Activated CD4-positive, alpha-beta T cell treated with anti-CD3 and anti-CD28 coated beads, Interleukin-2, amount 50 U/mL, for 4 hours (primary cell): ENCODE measurements around the gene GALNS.

Experiments
- DNase-seq, 2 experiments: peaks; one replicate each; pipeline ENCODE4 v3.0.0-alpha.2; 2020

Gene GALNS

DNA sequence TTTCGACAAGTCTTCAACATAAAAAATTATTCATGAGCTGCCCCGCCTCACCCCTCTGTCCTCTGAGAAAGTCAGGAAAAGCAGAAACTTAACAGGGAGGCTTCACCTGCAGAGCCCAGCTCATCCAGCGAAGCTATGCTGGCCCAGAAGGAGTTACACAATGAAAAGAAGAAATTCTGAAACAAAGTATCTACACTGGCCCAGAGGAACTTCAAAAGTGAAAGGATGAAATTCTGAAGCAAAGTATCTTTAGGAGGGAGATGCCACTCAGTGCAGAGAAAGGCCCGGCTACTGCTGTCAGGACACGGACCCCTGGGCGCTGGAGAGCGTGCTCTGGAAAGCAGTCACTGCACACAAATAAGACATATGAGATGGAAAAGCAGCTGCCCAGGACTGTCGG is 1.6 kb downstream of the GALNS start:
- DNase-seq: no peak

DNA sequence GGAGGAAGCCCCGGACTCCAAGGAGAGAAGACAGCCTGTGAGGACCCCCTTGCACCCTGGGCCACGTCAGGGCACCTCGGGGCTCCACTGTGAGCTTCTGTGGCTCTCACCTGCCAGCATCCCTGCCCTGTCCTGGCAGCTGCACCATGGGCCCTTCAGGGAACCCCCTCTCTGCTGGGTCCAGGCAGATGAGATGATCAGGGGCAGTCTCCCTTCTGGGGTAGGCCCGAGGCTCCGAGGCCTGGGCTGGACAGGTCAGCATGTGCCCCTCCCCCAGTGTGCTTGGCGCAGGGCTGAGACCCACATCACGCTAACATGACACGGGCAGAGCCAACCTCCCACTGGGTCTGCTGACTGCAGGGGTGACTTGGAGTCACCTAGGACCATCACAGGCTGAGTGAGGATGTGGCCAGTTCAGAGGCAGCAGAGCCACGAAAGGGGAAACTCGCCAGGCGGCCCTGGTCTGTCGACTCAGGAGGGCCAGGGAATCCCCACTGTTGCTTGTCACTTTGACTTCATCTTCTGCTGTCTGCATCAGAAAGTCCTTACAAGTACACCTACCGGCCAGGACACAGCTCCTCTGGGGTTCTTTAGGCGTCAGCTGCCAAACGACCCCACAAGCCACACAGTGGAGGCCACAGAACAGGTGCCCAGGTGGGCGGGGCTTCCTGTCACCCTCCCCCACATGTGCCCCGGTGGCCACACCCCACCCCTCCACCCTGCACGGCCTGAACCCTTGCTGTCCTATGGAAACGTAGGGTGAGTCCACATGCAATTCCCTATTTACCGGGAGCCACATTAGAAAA is 2.2 kb downstream of the GALNS start:
- DNase-seq: no peak

DNA sequence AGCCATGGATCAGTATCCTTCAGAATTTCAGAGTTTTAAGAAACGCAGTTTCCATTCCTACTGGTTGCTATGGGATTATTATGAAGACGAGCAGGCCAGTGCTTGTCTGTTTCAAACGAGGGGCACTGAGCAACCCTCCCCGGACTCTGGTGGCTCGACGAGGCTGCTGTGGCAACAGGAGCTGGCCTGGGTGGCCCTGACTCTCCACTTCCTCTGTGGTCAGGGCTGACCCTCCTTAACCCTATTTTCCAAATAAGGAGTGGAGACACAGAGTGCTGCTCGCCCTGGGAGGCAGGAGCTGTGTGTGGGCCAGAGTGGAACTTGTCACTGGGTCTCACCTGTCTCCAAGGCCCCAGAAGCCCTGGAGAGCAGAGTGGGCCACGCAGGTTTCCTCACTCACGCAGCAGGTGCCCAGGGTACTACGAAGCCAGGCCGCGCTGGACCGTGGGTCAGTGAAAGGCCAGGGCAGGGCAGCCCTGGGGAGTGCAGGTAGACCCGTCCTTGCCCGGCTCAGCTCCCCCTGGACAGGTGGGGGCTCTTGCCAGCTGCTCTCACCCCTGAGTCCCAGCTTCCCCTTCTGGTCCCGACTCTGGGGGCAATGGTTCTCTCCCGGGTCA is 3.3 kb downstream of the GALNS start:
- no peak for DNase-seq

DNA sequence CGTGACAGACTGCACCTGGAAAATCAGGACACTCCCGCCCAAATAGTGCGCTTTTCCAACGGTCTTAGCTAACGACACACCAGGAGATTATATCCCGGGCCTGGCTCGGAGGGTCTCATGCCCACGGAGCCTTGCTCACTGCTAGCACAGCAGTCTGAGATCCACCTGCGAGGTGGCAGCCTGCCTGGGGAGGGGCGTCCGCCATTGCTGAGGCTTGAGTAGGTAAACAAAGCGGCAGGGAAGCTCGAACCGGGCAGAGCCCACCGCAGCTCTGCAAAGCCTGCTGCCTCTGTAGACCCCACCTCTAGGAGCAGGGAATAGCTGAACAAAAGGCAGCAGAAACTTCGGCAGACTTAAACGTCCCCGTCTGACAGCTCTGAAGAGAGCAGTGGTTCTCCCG is 5.1 kb downstream of the GALNS start:
- no peak for DNase-seq

DNA sequence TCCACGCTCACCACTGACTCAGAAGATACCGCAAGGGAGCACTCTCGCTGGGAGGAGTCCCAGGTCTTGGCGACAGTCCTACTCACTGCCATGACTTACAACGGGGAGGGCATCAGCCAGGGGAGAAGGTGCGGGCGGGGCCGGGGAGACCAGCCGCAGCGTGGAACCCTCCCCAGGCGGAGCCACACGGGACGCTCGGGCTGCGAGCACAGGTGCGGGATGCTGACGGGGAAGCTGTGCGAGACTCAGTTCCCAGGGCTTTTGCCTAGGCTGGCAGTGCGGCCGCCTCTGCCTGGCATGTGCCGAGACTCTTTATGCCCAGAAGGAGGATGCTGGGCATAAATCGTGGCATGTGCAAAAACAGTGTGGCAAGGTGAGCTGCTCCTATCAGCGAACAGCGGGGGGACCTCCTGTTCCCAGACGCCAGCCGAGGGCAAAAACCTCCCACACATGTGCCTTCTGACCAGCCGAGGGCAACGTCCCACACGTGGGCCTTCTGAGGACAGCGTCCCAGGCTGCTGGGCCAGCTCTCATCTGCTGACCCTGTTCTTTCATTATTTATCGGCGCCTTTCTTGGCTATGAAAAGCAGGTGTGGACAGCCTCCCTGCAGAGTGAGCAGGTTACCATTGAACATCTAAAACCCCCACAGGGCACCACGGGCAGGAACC is 6.1 kb downstream of the GALNS start:
- DNase-seq: no peak

DNA sequence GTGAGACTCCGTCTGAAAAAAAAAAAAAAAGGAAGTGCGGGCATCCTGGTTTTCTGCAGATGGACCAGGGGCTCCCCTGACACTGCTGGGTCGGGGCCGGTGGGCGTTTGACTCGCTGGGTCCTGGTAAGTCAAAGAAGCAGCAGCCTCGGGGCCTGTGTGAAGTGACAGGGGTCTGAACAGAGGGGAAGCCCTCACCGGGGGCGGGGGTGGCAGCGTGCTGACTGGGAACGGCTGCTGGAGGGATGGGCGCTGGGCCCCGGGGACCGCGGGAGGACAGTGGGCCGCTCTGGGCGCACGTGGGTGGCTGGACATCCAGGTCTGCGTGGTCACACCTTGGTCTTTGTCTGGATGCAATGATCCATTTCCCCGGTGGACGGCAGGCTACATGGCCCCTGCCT is 8.2 kb downstream of the GALNS start:
- DNase-seq: no peak

DNA sequence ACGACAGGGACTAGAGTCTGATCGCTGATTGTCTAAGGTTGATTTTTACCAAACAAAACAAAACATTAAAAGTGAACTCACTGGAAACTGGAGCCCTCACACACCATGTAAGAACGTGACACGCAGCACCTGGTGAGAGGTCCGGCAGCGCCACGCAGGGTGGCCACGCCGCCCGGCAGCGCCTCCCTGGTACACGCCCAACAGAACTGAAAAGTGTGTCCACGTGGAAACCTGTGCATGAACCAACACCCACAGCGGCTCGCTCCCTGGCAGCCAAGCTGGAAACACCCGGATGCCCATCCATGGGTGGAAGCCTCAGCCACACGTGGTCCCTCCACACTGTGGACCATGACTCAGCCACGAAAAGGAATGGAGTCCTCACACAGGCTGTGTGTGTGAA is 9.1 kb downstream of the GALNS start:
- DNase-seq: no peak

DNA sequence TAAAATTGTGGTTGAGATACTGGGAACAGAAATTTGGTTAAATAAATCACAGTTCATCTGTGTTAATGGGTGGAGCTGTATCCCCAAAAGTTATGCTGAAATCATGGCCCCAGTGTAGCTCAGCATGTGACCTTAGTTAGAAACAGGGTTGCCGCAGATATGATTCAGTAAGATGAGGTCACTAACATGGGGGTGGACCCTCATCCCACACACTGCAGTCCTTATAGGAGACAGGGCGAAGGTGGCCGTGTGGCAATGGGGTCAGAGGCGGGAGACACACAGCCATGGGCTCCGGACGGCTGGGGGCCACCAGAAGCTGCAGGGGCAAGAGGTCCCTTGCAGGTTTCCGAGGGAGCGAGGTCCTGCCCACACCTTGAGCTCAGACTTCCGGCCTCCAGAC is 10.7 kb downstream of the GALNS start:
- no peak for DNase-seq

DNA sequence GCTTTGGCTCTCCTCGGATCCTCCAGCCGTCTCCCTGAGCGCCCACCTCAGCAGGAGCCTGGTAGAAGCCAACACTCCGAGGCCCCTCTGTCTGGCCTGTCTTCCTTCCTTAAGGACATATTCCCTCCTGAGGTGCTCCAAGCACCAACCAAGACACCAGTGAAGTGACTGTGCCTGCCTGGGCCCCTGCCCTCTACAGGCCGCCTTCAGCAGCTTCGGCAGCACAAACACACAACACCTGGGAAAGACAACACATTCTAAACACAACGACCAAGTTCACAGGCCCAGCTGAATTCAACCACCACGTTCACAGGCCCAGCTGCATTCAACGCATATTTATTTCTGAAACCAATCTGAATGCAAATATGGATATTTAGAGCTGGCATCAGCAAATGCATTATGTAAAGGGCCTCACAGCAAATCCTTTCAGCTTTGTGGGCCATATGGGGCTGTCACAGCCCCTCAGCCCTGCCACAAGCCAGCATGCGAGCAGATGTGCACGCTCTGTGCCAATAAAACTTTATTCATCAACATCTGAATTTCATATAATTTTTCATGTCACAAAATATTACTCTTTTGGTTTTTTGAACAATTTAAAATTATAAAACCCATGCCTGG is 12.2 kb downstream of the GALNS start:
- DNase-seq: no peak

DNA sequence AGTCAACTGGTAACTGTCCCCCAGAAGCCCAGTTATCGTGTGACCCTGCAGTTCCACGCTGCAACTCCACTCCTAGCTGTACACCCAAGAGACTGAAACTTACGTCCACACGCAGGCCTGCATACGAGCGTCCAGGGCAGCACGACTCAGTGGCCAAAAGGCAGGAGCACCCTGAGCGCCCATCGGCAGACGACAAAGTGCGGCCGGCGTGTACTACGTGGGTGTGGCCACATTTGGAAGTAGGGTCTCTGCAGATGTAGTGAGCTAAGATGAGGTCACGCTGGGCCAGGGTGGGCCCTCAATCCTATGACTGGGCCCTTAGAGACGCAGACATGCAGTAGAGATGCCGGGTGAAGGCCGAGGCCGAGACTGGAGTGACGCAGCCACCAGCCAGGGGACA is 13.5 kb downstream of the GALNS start:
- DNase-seq: no peak

DNA sequence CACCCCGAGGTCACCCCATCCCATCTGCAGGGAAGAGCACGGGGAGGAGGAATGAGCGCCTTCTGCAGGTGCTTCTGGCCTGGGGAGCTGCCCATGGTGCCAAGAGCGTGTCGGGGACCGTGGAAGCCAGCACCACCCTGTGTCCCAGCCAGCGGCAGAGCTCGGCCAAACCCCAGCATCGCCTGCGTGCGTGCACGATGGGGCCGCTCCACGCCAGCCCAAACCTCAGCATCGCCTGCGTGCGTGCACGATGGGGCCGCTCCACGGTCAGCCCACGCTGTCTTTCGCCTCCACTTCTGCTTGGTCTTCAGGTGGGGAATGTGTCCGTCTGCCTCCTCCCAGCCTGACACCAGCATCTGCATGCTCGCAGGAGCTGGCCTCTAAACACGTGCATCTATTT is 13.9 kb downstream of the GALNS start:
- no peak for DNase-seq

DNA sequence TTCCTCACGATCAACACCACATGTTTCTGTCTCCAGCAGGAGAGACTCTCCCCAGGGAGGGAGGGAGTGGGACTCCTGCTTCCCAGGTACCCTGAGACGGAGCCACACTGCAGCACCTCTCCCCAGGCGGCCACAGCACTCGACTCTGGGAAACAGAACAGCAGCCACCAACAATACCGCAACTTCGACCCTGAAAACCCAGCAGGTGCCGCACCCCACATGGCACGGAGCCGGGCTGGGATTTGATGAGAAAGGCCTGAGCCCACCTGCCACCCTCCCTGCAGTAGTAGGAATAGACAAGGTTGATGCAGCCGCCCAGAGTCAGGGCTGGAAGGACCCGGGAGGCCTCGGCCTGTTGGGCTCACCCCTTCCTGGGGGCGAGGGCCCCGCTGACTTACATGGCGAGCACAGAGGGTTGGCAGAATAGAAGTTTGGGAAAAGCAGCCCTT is 14.4 kb downstream of the GALNS start:
- DNase-seq: no peak

DNA sequence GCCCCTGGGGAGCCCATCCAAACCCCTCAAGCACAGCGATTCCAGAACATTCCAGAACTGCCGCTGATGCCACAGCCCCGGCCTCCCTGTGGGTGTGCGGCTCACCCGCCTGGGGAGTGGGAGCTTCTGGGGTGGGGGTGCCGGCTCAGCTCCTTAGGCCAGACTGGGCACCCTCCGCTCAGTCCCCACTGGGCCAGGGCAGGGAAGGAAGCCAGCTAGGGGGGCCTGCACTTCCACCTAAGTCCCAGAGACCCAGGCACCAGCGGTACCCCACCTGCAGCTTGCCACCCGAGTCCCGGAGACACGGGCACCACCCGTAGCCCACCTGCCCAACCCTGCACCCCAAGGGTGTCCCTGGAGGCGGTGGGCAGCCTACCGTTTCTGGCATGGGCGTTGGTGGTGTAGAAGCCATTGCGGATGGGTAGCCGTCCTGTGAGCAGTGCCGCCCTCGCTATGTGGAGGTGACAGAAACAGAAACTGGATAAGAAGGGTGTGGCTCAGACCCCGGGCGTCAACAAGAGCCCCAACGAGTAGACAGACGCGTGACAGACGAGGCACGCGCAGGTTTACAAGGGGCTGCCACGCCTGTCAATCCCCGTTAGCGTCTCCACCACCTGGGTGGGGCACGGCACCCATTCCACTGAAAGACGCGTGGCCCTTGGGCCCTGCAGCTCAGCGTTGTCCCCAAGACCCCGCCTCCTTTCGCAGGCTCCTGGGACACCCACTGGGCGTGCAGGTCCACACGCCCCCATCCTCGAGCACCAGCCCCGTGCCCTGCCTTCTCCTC is 15.0 kb downstream of the GALNS start:
- DNase-seq: no peak

DNA sequence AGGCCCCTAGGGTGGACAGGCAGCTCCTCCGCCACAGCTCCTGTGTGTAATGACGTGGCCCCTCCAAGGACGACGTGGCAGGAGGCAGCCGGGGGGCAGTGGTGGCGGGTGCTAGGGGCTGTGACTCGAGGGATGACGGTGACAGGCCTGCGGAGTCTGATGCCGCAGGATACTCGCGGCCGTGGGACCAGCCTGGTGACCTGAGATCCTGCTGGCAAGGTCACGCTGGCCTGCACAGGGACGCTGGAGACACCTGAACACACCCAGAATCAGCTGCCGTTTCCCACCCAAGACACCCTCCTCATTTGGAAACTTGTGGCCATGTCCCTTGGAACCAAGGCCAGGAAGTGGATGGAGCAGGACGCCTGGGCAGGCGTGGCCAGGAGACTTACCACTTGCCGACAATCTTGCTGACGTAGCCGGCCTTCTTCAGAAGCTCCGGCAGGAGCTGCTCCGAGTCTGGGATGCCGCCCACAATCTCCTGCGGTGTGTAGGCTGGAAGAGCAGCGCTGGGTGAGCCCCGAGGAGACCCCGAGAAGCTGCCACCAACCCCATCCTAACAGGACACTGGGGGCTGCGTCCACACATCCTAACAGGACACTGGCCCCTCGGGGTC is 16.0 kb downstream of the GALNS start:
- DNase-seq: no peak

DNA sequence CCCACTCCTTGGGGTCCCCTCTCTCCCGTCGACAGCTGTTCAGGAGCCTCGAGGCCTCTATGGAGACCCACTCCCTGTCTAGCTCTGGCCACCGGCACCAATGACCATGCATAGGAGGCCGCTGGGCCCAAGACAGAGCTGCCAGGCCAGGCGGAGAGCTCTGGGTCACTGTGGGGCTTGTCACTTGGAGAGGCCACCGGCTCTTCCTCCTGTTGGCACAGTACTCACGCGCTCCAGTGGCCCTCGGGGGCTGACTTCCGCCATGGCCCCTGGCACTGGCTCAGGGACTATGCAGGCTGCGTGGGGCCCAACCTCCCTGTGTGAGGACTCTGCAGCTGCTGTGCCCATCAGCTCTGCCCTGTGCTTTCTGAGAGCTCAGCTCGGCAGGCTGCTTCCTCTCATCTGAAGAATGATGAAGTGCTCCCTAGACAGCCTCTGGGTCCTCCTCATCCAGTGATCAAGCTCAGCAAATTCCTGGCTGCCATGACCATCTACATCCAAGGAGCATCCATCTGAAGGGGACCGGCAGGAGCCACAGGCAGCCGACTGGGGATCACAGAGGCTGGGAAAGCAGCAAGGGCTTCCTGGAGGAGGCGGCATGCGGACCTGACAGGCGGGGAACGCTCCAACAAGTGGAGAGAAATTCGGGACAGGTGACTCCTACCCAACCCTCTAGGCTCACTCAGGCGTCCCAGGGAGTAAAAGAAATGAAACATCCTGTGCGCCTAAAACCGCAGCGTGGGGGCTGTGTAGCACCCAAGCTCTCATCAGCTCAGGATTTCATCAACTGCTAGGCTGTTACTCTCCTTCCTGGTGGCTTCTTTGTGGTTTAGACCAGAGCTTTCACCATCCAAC is 16.8 kb downstream of the GALNS start:
- no peak for DNase-seq

DNA sequence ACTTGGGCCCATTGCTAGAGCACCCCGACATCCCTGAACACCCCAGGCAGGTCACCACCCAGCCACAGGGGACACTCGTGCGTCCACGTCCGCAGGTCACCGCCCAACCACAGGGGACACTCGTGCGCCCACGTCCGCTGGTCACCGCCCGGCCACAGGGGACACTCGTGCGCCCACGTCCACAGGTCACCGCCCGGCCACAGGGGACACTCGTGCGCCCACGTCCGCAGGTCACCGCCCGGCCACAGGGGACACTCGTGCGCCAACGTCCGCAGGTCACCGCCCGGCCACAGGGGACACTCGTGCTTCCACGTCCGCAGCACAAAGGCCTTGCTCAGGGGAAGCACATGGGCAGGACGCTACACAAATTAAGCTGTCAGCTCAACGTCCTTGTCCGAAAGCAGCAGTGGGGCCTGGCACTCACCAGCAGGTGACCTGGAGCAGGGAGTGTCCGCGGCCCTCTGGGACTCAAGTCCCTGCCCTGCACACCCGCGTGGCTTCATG is 17.7 kb downstream of the GALNS start:
- no peak for DNase-seq

DNA sequence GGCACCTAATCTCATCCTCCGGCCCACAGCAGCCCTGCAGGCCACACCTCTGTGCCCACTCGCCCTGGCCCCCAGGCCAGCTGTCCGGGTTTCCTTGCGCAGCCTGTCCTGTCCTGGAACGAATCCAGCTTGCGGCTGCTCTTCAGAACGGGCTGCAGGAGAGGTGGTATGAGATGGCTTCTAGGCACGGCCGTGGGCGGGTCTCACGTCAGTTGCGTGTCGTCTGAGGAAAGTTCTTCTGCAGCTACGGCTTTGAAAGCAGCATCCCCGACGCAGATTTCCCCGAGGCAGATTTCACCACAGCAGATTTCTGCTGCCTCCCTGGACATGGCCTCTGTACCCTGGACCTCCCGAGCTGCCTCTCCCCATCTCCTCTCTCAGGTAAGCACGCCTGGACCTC is 18.2 kb downstream of the GALNS start:
- no peak for DNase-seq

DNA sequence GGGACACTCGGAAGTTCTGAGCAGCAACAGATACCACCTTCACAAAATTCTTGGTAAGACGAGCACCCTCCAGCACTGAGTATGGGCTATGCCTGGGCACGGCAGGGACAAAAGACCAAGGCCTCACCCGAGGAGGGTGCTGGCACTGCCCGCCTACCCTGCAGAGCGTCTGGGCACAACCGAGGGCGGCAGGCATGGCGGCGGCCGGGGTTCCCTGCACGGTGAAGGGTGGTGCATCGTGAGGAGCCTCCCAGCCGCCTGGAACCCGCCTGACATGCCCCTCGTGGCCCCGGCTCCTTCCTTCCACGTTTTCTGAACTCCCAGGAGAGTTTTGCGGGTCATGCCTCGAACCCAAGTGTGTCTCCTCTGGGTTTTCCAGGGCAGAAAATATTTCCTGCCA is 18.9 kb downstream of the GALNS start:
- DNase-seq: no peak

DNA sequence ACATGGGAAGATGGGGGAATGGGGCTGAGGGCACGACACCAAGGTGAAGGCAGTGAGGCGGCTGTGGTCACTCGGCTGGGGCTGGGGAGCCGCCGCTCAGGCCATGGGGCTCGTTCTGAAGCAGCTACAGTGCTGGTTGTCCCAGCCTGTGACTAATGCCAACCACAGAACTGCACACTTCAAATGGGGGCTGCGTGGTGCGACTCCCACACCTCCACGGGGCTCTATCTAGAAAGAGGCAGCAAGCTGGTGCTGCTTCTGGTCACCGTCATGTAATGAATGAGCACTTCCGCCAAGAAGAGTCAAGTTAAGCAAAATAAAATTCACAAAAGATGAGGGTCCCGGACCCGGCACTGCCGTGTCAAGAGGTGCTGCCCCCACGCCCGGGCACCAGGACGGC is 20.0 kb downstream of the GALNS start:
- no peak for DNase-seq

DNA sequence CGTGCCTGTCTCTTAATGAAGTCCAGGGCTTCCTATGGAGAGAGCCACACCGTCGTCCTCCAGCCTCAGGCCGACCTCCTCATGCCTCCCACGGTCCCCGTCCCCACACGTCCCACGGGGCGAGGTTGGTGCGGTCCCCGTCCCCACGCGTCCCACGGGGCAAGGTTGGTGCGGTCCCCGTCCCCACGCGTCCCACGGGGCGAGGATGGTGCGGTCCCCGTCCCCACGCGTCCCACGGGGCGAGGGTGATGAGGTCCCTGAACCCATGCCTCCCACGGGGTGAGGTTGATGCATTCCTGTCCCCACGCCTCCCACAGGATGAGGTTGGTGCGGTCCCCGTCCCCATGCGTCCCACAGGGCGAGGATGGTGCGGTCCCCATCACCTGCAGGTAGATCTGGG is 20.9 kb downstream of the GALNS start:
- DNase-seq: no peak

DNA sequence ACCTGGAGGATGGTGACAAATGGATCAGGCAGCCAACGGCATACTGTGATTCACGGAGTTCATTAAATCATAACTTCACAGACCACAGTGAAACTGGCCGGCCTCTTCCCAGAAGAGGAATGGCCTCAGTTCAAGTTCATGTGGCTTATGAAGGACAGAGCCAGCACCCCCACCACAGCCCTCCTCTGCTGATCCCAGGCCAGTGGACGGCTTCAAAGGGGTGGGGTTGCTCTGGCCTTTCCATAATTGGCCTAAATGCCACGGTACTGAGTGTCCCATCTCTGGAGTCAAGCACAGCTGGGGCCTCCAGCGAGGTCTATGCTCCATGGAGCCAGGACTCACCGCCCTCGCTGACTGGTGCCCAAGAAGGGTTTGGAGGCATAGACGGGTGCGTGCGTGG is 21.4 kb downstream of the GALNS start:
- DNase-seq: no peak
